Measurements from ENCODE around the gene IL34.

The IL34 gene

GRCh38 chr16:70701036-70701435 lies 54.7 kb downstream of the IL34 start:
- DNase-seq (ENCODE audit: low read depth, low spot score), result no peak

GRCh38 chr16:70701596-70701995 lies 55.2 kb downstream of the IL34 start:
- no peak for DNase-seq (ENCODE audit: low read depth, low spot score)

DNA sequence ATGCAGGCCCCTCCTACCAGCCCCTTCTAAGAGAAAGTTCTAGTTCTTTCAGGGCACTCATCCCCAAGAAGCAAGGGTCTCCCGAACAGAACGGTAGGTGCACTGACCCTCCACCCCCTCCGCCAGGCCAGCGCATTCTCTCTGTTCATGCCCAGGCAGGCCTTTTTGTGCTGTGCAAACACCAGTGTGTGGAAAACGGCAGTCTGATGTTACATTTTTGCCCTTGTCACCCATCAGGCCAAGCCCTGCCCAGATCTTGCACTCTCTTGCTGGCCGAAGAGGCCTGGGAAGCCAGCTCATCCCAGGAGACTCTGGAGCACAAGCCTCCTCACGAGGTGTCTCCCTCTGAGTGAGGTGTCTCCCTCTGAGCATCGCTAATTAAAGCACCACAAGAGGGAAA lies 55.6 kb downstream of the IL34 start:
- DNase-seq (ENCODE audit: low read depth, low spot score), result no peak

DNA sequence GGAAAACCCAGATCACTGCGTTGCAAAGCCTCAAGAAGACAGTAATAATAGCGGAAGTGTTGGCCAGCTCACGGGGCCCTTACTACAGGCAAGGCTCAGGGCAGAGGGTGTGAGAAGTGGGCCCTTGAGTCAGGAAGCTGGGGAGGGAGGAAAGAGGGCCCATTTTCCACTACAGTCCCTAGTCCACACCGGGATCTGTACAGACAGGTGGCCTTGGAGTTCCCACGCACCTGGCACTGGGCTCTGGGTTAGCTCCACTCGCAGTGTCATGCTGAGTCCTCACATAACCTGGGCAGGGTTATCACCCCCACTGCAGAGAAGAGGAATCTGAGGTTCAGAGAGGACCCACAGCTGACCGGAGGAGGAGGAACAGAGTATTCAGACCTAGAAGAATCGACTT lies 56.3 kb downstream of the IL34 start:
- DNase-seq (ENCODE audit: low read depth, low spot score), result no peak

DNA sequence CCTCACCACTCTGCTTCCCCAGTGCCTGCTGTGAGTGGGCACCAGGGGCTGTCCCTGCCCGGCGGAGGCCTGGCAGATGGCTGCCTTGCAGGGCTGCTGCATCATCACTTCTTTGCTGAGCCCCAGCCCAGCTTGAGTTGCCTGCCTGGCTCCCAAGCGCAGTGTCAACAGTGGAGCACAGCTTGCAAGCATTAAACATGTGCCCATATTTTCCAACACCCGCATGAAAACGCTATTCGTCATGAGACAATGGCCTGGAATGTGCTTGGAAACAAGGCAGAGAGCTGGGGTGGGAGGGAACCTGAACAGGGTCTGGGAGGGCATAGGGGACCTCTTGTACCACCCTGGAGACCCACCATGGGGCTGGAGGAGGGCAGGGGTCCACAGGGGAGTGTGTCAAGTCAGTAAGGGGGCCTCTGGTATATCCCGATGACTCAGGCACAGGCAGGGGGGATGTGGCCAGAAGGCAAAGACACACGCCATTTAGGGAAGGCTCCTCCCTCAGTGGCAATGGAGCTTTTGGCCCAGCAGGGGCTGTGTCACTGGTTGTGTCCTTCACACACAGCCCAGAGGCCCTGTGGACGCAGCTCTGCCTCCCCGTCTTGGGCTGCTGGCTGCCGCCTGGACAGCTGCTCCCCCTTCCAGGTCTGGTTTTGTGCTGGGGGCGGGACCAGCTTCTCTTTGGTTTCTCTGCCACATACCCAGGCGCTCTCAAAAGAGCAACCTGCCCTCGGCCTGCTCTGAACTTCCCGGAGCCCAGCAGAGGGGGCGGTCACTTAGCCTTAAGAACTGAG lies 56.9 kb downstream of the IL34 start:
- peak; percentile 89 for DNase-seq (ENCODE audit: low read depth, low spot score)

GRCh38 chr16:70703835-70704381 lies 57.5 kb downstream of the IL34 start:
- DNase-seq (ENCODE audit: low read depth, low spot score), result no peak

DNA sequence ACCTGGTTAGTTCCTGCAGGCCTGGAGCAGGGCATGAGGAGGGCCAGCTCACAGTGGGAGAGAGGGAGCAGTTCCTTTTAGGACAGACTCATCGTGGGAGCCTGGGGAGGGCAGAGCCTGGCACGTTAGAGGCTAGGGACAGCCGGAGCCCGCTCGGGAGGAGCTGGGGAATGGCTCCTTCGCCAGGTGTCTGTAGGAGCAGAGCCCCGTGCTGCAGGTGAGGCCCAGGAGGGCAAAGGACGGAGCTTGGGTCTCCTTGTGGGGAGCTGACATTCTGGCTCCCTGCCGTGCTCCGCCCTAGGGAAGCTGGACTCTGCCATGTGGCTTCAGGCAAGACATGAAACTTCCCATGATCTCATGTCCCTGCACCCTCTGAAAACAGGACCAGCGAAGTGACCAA lies 58.2 kb downstream of the IL34 start:
- no peak for DNase-seq (ENCODE audit: low read depth, low spot score)

- no peak for DNase-seq (ENCODE audit: low read depth, low spot score)
Measured at GRCh38 chr16:70705056-70705455, 58.7 kb downstream of the IL34 start.

DNA sequence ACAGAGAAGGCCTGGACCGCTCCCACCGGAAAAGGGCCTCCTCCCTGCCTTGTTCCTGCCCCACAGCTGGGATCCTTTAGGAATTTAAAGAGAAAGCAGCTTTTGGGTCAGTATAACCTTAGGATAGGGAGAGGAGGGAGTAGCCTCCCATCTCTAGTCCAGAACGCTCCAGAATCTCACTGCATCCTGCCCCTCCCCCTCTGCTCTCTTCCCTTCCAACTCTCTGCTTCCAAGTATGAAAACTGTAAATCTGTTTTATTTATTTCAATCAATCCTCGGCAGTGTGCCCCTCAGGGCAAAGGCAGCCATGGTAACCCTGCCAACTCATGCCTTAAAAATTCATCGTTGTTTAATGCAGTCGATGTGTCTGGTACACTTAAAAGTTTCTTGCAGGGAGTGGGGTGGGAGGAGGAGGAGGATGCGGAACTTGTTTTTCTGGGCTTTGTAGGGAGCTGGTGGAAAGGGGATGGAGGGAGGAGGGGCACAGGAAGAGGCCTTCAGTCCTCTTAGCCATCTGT lies 60.6 kb downstream of the IL34 start:
- no peak for DNase-seq (ENCODE audit: low read depth, low spot score)

DNA sequence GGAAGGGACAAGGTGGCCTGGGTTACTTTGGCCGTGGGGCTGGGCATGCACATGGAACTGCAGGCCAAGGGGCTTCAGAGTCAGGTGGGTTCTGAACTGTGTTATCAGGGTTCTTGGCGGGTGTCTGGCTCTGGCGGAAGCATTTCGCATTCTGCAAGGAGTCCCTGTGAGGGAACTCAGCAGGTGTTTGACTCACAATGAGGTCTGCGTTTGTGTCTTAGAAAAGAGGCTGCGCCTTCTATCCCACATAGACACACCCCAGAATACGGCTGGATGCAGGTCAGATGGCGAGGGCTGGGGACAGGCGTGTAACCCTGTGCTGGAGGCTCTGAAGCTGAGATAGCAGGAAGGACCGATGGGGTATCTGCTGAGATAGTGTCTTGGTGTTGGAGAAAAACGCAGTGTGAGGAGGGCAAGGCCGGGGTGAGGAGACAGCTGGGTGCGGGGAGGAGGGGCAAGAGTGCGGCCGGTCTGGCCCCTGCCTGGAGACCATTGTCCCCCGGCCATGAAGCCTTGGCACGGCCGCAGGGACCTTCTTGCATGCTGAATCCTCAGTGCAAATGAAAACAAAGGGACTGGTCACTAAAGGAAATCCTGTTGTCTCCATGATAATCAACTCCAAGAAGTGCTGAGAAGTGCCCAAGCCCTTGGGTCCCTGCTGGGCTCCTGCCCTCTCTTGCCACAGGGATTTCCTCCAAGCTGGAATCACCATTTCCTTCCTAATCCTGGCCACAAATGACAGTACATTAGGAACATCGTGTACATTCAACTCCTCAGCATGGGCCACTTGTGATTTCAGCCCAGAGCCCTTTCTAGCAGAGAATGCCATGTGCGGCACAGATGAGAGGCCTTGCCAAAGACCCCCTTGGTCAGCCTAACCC lies 62.2 kb downstream of the IL34 start:
- no peak for DNase-seq (ENCODE audit: low read depth, low spot score)

DNA sequence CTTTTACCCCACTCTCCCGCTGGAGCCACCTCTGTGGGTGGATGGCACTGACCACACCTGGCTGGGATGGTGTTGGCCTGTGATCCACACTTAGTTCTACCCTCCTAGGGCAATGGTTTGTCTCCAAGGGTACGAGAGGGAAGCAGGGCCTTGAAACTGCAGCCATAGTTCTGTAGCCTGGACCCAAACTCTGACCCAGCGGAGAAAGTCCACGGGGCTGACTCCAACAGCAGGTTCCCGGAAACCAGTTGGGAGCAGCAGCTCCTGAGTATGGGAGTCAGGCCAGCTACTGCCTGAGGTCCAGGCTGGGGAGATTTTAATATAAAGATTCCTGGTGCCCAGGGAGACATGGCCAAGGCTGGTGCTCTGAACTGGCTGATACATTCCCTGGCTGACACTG lies 63.1 kb downstream of the IL34 start:
- no peak for DNase-seq (ENCODE audit: low read depth, low spot score)

- DNase-seq (ENCODE audit: low read depth, low spot score), result no peak
Measured at GRCh38 chr16:70709942-70710341, 63.6 kb downstream of the IL34 start.
